Epithelial cell of esophagus (primary cell): ENCODE data around the gene NCEH1.

Experiments used
- DNase-seq: peaks from one replicate; pipeline ENCODE4 v3.0.0; 2010; ENCODE audit warnings: low read depth
- H3K4me3 ChIP-seq: 2 replicates; pipeline ENCODE4 v1.5.1; 2011; ENCODE audit warnings: mild to moderate bottlenecking, low read length, control low read depth
- CTCF ChIP-seq: IDR thresholded peaks from 2 replicates; pipeline ENCODE4 v1.5.1; 2011; ENCODE audit warnings: low read depth, mild to moderate bottlenecking, low read length, control low read depth, inconsistent platforms; ENCODE audit not compliant: insufficient read depth; ENCODE audit errors: missing control alignments

The NCEH1 gene

GRCh38 chr3:172592898-172593669, 117.8 kb downstream of the NCEH1 start:
- H3K4me3 ChIP-seq = no peak overlapping the region
- no peak for DNase-seq
- no peak for TF ChIP-seq CTCF

- TF ChIP-seq CTCF = no peak
- no peak for DNase-seq
- H3K4me3 ChIP-seq = no peak overlapping the region
These were observed 118.7 kb downstream of the NCEH1 start for GRCh38 chr3:172591876-172592771.

GRCh38 chr3:172591125-172591605, 119.7 kb downstream of the NCEH1 start:
- no peak overlapping the region for H3K4me3 ChIP-seq
- DNase-seq = no peak
- TF ChIP-seq CTCF = no peak

GRCh38 chr3:172586436-172586835, 124.4 kb downstream of the NCEH1 start:
- H3K4me3 ChIP-seq = no peak overlapping the region
- TF ChIP-seq CTCF = no peak
- DNase-seq = no peak

- no peak for DNase-seq
- H3K4me3 ChIP-seq = no peak overlapping the region
- TF ChIP-seq CTCF = no peak
These were observed 124.9 kb downstream of the NCEH1 start for GRCh38 chr3:172585954-172586353.

GRCh38 chr3:172582712-172583111, 128.2 kb downstream of the NCEH1 start:
- no peak overlapping the region for H3K4me3 ChIP-seq
- no peak for TF ChIP-seq CTCF
- peak; percentile 93 for DNase-seq
